NB4 (cell line): ENCODE data around the gene ASMT.

Experiments
- DNase-seq: peaks from one replicate; pipeline ENCODE4 v3.0.0; 2010; ENCODE audit warnings: low read depth
- H3K4me3 ChIP-seq: one replicate; pipeline ENCODE4 v1.5.1; 2011; ENCODE audit warnings: mild to moderate bottlenecking, low read depth, low read length, moderate library complexity
- MYC ChIP-seq: IDR thresholded peaks from 2 replicates; pipeline ENCODE4 v1.6.1; 2011; ENCODE audit warnings: low read depth, low read length
- POLR2A ChIP-seq: IDR thresholded peaks from 2 replicates; pipeline ENCODE4 v1.6.1; 2011; ENCODE audit warnings: mild to moderate bottlenecking; ENCODE audit not compliant: insufficient read length; ENCODE audit errors: extremely low read depth
- TF ChIP-seq, protein P1 (sequence below): IDR thresholded peaks from one replicate; pipeline ENCODE4 v1.5.1; 2012; ENCODE audit warnings: low read depth, low read length
- TF ChIP-seq, protein P2 (sequence below): IDR thresholded peaks from 2 replicates; pipeline ENCODE4 v1.6.1; 2011; ENCODE audit warnings: low read depth, low read length

Gene ASMT

DNA sequence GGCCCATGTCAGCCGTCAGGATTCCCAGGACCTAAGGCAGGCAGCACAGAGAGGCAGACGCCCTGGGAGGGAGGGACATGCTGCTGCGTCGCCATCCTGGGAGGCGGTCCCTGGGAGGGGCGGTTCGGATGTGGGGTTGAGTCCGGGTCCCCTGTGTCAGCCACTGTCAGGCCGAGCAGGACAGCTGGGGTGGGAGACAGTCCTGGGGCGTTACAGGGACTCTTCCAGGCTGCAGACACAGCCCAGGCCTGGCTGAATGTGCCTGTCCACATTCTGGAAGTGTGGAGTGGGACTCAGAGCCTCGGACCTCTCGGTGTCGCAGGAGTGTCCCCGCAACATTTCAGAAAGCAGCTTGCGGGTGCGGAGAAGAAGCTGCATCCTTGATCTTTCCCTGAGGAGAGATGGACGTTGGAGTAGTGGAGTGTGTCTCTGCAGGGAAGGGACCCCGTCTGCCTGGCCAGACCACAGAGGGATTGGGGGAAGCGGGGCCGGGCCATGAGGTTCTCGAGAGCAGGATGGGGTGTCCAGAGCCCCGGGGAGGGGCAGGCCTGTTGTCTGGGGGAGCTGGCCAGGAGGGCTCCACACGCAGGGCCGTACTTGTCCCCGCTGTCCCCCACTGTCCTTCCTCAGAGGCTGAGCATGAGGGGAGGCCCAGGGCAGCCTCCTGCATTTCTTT is 17.4 kb upstream of the ASMT start:
- no peak for TF ChIP-seq MYC
- TF ChIP-seq POLR2A: no peak
- TF ChIP-seq, protein P1, sequence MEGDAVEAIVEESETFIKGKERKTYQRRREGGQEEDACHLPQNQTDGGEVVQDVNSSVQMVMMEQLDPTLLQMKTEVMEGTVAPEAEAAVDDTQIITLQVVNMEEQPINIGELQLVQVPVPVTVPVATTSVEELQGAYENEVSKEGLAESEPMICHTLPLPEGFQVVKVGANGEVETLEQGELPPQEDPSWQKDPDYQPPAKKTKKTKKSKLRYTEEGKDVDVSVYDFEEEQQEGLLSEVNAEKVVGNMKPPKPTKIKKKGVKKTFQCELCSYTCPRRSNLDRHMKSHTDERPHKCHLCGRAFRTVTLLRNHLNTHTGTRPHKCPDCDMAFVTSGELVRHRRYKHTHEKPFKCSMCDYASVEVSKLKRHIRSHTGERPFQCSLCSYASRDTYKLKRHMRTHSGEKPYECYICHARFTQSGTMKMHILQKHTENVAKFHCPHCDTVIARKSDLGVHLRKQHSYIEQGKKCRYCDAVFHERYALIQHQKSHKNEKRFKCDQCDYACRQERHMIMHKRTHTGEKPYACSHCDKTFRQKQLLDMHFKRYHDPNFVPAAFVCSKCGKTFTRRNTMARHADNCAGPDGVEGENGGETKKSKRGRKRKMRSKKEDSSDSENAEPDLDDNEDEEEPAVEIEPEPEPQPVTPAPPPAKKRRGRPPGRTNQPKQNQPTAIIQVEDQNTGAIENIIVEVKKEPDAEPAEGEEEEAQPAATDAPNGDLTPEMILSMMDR: no peak
- H3K4me3 ChIP-seq: no peak overlapping the region
- DNase-seq: no peak

DNA sequence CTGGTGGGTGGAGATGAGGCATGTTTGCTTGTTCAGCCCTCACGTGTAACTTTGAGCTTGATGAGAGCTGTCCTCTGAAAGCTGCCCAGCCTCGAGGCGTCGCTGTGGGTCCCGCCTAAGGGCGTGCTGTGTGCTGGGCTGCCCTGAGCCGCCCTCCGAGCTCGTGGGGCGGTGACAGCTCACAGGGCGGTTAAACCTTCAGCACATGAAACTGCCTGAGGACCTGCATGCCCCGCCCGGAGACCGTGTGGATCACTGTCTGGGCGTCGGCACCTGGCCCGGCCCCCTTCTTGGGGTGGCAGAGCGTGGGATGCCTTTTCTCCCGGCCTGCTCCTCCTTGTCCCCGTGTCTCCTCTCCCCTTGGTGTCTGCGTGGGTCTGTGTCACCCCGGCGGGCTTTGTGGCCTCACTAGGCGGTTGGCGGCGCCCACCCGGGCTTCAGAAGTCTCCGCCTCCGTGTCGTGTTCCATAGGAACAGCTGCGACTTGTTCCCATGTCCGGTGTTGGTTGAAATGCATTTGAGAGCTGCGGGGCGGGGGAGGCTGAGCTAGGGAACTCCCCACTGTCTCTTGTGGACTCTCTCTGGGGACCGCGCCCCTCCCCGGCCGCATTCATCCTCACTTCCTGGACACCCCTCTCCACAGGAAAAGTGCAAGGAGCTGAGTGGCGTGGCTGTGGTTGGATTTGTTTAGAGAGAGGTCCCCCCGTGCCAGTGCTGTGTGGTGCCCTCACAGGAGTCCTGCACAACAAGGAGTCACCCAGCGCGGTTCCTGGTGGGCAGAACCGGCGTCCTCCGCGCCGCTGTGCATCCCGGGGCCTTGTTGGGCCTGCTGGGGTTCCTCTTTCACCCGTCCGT is 16.6 kb upstream of the ASMT start:
- no peak for DNase-seq
- no peak overlapping the region for H3K4me3 ChIP-seq
- TF ChIP-seq, protein P1: no peak
- TF ChIP-seq, protein P2, sequence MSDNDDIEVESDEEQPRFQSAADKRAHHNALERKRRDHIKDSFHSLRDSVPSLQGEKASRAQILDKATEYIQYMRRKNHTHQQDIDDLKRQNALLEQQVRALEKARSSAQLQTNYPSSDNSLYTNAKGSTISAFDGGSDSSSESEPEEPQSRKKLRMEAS: no peak
- TF ChIP-seq POLR2A: no peak

DNA sequence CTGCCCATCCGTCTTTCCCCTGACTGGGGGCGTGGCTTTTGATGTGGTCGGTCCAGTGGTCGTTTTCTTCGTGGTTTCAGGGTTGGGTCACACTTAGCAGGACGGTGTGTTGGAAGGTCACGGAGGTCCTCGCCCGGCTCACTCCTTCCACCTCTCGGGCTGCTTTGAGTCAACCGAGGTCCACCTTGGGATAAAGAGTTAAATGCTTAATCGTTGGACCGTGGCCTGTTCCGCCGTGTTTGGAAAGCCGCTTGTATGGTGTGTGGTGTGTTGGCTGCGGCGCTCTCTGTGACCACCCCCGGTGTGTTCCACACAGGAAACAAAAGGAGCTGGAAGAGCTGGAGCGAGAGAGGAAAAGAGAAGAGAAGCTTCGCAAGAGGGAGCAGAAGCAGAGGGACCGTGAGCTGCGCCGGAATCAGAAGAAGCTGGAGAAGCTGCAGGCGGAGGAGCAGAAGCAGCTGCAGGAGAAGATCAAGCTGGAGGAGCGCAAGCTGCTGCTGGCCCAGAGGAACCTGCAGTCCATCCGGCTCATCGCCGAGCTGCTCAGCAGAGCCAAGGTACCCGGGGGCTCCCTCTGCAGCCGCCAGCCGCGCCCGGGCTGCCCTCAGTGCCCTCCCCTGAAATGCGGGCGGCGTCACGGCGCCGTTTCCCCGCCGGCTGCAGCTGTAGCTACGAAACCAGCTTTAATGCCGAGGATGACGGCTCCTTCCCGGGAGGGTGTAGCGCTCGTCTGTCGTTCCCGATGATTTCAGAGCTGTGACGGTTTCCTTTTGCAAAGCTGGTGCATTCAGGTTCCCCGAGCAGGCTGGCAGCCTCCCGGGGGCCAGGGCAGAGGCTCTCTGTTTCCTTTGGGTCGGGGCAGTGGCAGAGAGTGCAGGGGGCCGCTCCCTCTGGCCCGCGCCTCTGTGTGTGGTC is 15.7 kb upstream of the ASMT start:
- no peak overlapping the region for H3K4me3 ChIP-seq
- TF ChIP-seq POLR2A: no peak
- TF ChIP-seq, protein P2: no peak
- TF ChIP-seq, protein P1: no peak
- TF ChIP-seq MYC: no peak
- no peak for DNase-seq

DNA sequence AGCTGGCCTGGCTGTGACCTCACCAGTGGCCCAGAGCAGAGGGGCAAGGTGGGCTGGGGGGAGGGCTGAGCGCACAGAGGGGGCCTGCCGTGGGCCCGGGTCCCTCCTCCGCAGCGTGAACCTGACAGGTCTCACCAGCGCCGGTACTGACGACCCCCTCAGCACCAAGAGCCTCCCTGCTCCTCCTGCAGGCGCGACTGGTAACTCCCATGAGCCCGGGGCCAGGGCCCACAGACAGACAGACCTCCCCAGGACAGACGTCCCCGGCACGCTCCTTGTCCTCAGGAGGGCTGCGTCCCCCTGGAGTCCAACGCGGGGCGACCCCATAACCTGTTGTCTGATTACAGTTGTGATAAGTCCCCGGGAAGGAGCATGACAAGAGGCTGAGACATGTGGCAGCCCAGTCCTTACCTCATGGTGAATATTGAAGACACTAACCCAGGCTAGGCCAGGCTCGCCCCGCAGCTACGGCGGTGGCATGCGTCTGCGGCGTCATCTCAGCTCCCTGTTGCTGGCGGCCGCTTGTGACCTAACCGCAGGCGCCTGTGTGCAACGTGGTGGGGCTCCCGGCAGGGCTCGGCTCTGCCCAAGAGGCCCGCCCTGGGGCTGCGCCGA is 15.0 kb upstream of the ASMT start:
- no peak for DNase-seq
- TF ChIP-seq MYC: no peak
- TF ChIP-seq, protein P1: no peak
- TF ChIP-seq, protein P2: no peak
- no peak for TF ChIP-seq POLR2A
- H3K4me3 ChIP-seq: no peak overlapping the region

DNA sequence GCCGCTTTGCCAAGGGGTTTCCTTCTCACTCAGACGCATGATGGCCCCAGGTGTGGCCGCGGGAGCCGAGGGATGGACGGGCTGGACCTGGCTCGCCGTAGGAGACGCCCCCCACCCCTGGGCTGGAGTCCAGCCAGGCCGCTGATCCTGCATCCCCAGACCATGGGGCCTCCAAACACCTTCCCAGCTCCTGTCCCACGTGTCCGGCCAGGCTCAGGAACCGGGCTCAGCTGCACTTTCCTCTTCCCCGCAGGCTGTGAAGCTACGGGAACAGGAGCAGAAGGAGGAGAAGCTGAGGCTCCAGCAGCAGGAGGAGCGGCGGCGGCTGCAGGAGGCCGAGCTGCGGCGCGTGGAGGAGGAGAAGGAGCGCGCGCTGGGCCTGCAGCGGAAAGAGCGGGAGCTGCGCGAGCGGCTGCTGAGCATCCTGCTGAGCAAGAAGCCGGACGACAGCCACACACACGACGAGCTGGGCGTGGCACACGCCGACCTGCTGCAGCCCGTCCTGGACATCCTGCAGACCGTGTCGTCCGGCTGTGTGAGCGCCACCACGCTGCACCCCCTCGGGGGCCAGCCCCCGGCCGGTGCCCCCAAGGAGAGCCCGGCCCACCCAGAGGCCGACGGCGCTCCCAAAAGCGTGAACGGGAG is 14.3 kb upstream of the ASMT start:
- DNase-seq: no peak
- no peak overlapping the region for H3K4me3 ChIP-seq
- TF ChIP-seq POLR2A (no peak), MYC (no peak)
- TF ChIP-seq, protein P1: no peak
- TF ChIP-seq, protein P2: no peak
